Measurements from ENCODE around the gene ERCC2. TPM values are rescaled to one million over a fixed set of nuclear protein-coding genes. Genes with fewer than 3 reads are reported as not detected.
A peak's percentile ranks its signal among the peaks of the same experiment; 100 is the strongest.

Gene ERCC2
- total and polyA plus RNA-seq, 2 of the 8 experiments (the other 6 are each of a cell fraction or from before 2014, with no cell fraction given) = 107 to 117 TPM

DNA sequence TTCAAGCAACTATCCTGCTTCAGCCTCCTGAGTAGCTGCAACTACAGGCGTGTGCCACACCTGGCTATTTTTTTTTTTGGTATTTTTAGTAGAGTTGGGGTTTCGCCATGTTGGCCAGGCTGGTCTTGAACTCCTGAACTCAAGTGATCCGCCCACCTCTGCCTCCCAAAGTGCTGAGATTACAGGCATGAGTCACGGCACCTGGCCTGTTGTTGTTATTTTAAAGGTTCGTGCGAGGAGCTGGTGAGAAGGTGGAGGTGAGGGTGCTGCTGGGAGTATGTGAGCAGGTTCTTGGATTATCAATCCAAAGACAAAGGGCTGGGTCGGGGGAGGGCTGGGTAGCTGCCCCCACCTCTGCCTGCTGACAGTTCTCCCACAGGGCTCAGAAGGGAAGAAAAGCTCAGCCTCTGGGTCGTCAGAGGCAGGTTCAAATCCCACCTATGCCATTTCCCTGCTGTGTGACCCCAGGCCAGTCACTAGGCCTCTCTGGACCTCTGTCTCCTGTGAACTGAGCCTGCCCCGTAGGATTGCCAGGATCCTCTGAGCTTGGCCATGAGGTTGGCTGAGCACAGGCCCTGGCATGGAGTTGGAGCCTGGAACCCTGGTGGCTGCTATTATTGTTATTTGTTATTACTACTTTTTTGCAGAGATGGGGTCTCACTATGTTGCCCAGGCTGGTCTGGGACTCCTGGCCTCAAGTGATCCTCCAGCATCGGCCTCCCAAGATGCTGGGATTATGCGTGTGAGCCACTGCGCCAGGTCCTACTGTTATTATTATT lies 49.2 kb downstream of the ERCC2 start:
- no peak for FAIRE-seq
- no peak for DNase-seq (ENCODE audit: low read depth in 1 of 2, low spot score in 2 of 2)
- ChIA-PET CTCF (ENCODE audit: partially characterized antibody) (interaction anchor here (0.9 to 4.0 kb wide), 5 partner anchors 12 to 134 kb away, joined by 3 to 13 read pairs (median 4); no protein-coding TSS in a partner anchor), POLR2A (ENCODE audit: partially characterized antibody) (interaction anchor here (0.8 kb wide), 1 partner anchor 67 kb away, joined by 3 read pairs; no protein-coding TSS in a partner anchor)
- no peak overlapping the region for H3K27ac ChIP-seq (ENCODE audit: low read depth, low read length)
- H3K9me3 ChIP-seq (ENCODE audit: insufficient read depth in 2 of 2, low read depth in 1 of 2, low read length in 1 of 2) = no peaks in the 10 kb centered on the region
- no peak overlapping the region for H3K23ac ChIP-seq (ENCODE audit: insufficient read length)
- H4K5ac ChIP-seq (ENCODE audit: insufficient read length, low read depth, low read length) = no peak overlapping the region
- H3K9ac ChIP-seq (replicated peaks in 1 of 4; ENCODE audit: extremely low read depth in 1 of 4, low read depth in 3 of 4, low read length in 3 of 4) = no peak overlapping the region
- peaks cover 0 to 2% of the 10 kb centered on the region in 2 experiments for H4K20me1 ChIP-seq (replicated peaks in 1 of 2; ENCODE audit: control insufficient read depth in 1 of 2, insufficient read depth in 2 of 2, low read length in 2 of 2)
- peaks cover 3% of the 10 kb centered on the region; the same call in 1 of the 2 replicates for H3K23me2 ChIP-seq (ENCODE audit: low read depth, low read length)
- no peak overlapping the region for H2BK120ac ChIP-seq (replicated peaks; ENCODE audit: low read depth, low read length)
- no peaks in the 10 kb centered on the region for H3K79me2 ChIP-seq (ENCODE audit: control insufficient read depth in 1 of 2, insufficient read depth in 2 of 2, low read length in 2 of 2)
- H3K14ac ChIP-seq (ENCODE audit: insufficient read length) = no peak overlapping the region
- no peak overlapping the region for H2BK20ac ChIP-seq (ENCODE audit: low read length)
- no peak overlapping the region for H4K8ac ChIP-seq (ENCODE audit: extremely low read depth, insufficient read depth, low read length)
- H3K4me2 ChIP-seq (ENCODE audit: insufficient read depth in 1 of 2, low read depth in 2 of 2, low read length in 2 of 2) = no peak overlapping the region
- TF ChIP-seq, protein P1, sequence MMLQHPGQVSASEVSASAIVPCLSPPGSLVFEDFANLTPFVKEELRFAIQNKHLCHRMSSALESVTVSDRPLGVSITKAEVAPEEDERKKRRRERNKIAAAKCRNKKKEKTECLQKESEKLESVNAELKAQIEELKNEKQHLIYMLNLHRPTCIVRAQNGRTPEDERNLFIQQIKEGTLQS (IDR thresholded peaks at IDR 0.05; ENCODE audit: insufficient read depth, low read depth, low read length) = no peak
- TF ChIP-seq HDAC2 (IDR thresholded peaks at IDR 0.05; ENCODE audit: borderline replicate concordance in 1 of 2, low read depth in 2 of 2, low read length in 2 of 2) (peak in 1 of 2 experiments; percentile 68; a peak in 1 of 4 replicates), RBBP5 (IDR thresholded peaks at IDR 0.05; ENCODE audit: borderline replicate concordance, low read depth, low read length) (no peak), FOSL1 (IDR thresholded peaks at IDR 0.05; ENCODE audit: insufficient read depth, low read depth, low read length) (no peak), NRF1 (IDR thresholded peaks at IDR 0.05; ENCODE audit: low read depth, low read length) (no peak), SUZ12 (IDR thresholded peaks at IDR 0.05; ENCODE audit: low read length) (no peak), KDM1A (IDR thresholded peaks at IDR 0.05; ENCODE audit: borderline replicate concordance, low read length) (peak; percentile 75)
- no peak overlapping the region for H3K4ac ChIP-seq (replicated peaks; ENCODE audit: insufficient read length, low read depth, low read length)
- 78% methylated on average over 12 of the region's 12 CpGs; no CpG with 5 or more reads in 1 of the 2 experiments for WGBS, 2 experiments (ENCODE audit: extremely low coverage in 1 of 2, insufficient coverage in 1 of 2, insufficient read length in 1 of 2, insufficient replicate concordance in 2 of 2, low coverage in 1 of 2, low lambda C conversion rate in 2 of 2, missing lambda C conversion rate in 1 of 2)
- H2AFZ ChIP-seq (ENCODE audit: low read length) = no peak overlapping the region
- no peak overlapping the region for H4K91ac ChIP-seq (replicated peaks; ENCODE audit: insufficient read length, low read length)
- H2AK5ac ChIP-seq (ENCODE audit: low read depth, low read length) = no peak overlapping the region
- H2BK12ac ChIP-seq (ENCODE audit: low read depth, low read length) = no peak overlapping the region
- H3K79me1 ChIP-seq (ENCODE audit: low read depth, low read length) = no peaks in the 10 kb centered on the region
- no peak overlapping the region for H3K18ac ChIP-seq (ENCODE audit: extremely low read depth, low read length)
- no peak overlapping the region for H3K56ac ChIP-seq (replicated peaks; ENCODE audit: insufficient read length, low read depth, low read length)
- no peak overlapping the region for H2BK5ac ChIP-seq (ENCODE audit: low read depth, low read length)
- H3K36me3 ChIP-seq (ENCODE audit: control insufficient read depth in 2 of 4, insufficient read depth in 4 of 4, low read length in 3 of 4) = no peaks in the 10 kb centered on the region
- peaks cover 2 to 18% (median 6%) of the 10 kb centered on the region in 4 experiments; a peak in 6 of 7 replicates for H3K4me1 ChIP-seq (replicated peaks in 1 of 4; ENCODE audit: control insufficient read depth in 3 of 4, insufficient read depth in 4 of 4, low read length in 3 of 4)
- H2BK15ac ChIP-seq (ENCODE audit: low read length) = no peak overlapping the region
- peaks cover 0 to 15% (median 14%) of the 10 kb centered on the region in 4 experiments; a peak in 5 of 7 replicates for H3K27me3 ChIP-seq (replicated peaks in 1 of 4; ENCODE audit: control insufficient read depth in 3 of 4, extremely low read depth in 1 of 4, insufficient read depth in 3 of 4, low read length in 3 of 4)
- H3K4me3 ChIP-seq (ENCODE audit: extremely low read depth in 1 of 4, insufficient read depth in 2 of 4, low read depth in 3 of 4, low read length in 4 of 4) = no peak overlapping the region
